Activated CD8-positive, alpha-beta memory T cell treated with anti-CD3 and anti-CD28 coated beads for 4 hours (primary cell): ENCODE results near the gene WDHD1.
"Not testable (repeated sequence)": the region's sequence is repeated elsewhere in the genome, so short reads cannot be mapped to it uniquely, and the experiment has no call there.

Experiments used
- DNase-seq, 2 donors: peaks; one replicate each; pipeline ENCODE4 v3.0.0-alpha.2; 2020; ENCODE audit warnings: low read depth in 2 of 2

The WDHD1 gene

GRCh38 chr14:54952803-54953202 lies 74.1 kb downstream of the WDHD1 start:
- DNase-seq: not testable (repeated sequence)

- no peak for DNase-seq
Observed at GRCh38 chr14:54947230-54947629, 79.7 kb downstream of the WDHD1 start.

- no peak for DNase-seq
Observed at GRCh38 chr14:54946500-54946899, 80.4 kb downstream of the WDHD1 start.

GRCh38 chr14:54944737-54945391 lies 82.0 kb downstream of the WDHD1 start:
- no peak for DNase-seq

- DNase-seq: no peak
Observed at GRCh38 chr14:54942913-54943312, 84.0 kb downstream of the WDHD1 start.

GRCh38 chr14:54936816-54937215 lies 90.1 kb downstream of the WDHD1 start:
- DNase-seq: no peak

- no peak for DNase-seq
Observed at GRCh38 chr14:54935958-54936357, 90.9 kb downstream of the WDHD1 start.

GRCh38 chr14:54935100-54935499 lies 91.8 kb downstream of the WDHD1 start:
- DNase-seq: no peak

- no peak for DNase-seq
Observed at GRCh38 chr14:54933006-54933405, 93.9 kb downstream of the WDHD1 start.

- DNase-seq: no peak
Observed at GRCh38 chr14:54931598-54932340, 95.1 kb downstream of the WDHD1 start.

- no peak for DNase-seq
Observed at GRCh38 chr14:54931101-54931500, 95.8 kb downstream of the WDHD1 start.

- DNase-seq: no peak
Observed at GRCh38 chr14:54929556-54929955, 97.3 kb downstream of the WDHD1 start.

GRCh38 chr14:54928216-54928615 lies 98.7 kb downstream of the WDHD1 start:
- DNase-seq: no peak

GRCh38 chr14:54927551-54927950 lies 99.3 kb downstream of the WDHD1 start:
- no peak for DNase-seq

- DNase-seq: not testable (repeated sequence)
Observed at GRCh38 chr14:54926570-54926969, 100.3 kb downstream of the WDHD1 start.

- no peak for DNase-seq
Observed at GRCh38 chr14:54922598-54922997, 104.3 kb downstream of the WDHD1 start.

- no peak for DNase-seq
Observed at GRCh38 chr14:54920052-54920451, 106.8 kb downstream of the WDHD1 start.

- DNase-seq: no peak
Observed at GRCh38 chr14:54919330-54919729, 107.6 kb downstream of the WDHD1 start.

GRCh38 chr14:54918427-54918826 lies 108.5 kb downstream of the WDHD1 start:
- no peak for DNase-seq

GRCh38 chr14:54916101-54916500 lies 110.8 kb downstream of the WDHD1 start:
- no peak for DNase-seq

GRCh38 chr14:54909817-54910558 lies 116.9 kb downstream of the WDHD1 start:
- no peak for DNase-seq

GRCh38 chr14:54908973-54909372 lies 117.9 kb downstream of the WDHD1 start:
- DNase-seq: not testable (repeated sequence)

GRCh38 chr14:54908190-54908589 lies 118.7 kb downstream of the WDHD1 start:
- no peak for DNase-seq
